ENCODE measurements around the gene ACAN.

DNA sequence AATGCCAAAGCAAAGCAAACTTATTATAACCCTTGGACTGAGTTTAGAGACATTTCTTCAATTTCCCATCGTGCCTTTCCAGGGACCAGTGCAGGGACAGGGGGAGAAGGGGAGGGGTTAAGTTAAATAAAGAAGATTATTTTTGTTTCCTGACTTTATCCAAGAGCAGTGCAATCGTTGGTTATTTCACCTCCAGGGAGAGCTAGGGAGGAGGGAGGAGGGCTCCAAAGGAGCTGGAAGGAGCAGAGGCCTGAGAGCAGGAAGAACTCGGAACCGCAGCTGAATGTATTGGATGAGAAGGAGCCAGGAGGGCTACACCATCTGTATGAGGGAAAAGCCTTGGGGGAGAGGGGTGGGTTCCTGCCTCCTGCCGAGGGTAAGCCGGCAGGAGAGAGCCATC is 71.4 kb downstream of the ACAN start:
- TF ChIP-seq, protein P1, sequence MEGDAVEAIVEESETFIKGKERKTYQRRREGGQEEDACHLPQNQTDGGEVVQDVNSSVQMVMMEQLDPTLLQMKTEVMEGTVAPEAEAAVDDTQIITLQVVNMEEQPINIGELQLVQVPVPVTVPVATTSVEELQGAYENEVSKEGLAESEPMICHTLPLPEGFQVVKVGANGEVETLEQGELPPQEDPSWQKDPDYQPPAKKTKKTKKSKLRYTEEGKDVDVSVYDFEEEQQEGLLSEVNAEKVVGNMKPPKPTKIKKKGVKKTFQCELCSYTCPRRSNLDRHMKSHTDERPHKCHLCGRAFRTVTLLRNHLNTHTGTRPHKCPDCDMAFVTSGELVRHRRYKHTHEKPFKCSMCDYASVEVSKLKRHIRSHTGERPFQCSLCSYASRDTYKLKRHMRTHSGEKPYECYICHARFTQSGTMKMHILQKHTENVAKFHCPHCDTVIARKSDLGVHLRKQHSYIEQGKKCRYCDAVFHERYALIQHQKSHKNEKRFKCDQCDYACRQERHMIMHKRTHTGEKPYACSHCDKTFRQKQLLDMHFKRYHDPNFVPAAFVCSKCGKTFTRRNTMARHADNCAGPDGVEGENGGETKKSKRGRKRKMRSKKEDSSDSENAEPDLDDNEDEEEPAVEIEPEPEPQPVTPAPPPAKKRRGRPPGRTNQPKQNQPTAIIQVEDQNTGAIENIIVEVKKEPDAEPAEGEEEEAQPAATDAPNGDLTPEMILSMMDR (IDR thresholded peaks at IDR 0.05 in 2 of 3, conservative IDR thresholded peaks at IDR 0.05 in 1 of 3; ENCODE audit: control insufficient read depth in 2 of 3, extremely low read depth in 1 of 3, insufficient read depth in 1 of 3, low read depth in 3 of 3, low read length in 3 of 3): no peak
- no peak for TF ChIP-seq CHD1 (IDR thresholded peaks at IDR 0.05; ENCODE audit: low read depth, low read length)
- TF ChIP-seq, protein P2, sequence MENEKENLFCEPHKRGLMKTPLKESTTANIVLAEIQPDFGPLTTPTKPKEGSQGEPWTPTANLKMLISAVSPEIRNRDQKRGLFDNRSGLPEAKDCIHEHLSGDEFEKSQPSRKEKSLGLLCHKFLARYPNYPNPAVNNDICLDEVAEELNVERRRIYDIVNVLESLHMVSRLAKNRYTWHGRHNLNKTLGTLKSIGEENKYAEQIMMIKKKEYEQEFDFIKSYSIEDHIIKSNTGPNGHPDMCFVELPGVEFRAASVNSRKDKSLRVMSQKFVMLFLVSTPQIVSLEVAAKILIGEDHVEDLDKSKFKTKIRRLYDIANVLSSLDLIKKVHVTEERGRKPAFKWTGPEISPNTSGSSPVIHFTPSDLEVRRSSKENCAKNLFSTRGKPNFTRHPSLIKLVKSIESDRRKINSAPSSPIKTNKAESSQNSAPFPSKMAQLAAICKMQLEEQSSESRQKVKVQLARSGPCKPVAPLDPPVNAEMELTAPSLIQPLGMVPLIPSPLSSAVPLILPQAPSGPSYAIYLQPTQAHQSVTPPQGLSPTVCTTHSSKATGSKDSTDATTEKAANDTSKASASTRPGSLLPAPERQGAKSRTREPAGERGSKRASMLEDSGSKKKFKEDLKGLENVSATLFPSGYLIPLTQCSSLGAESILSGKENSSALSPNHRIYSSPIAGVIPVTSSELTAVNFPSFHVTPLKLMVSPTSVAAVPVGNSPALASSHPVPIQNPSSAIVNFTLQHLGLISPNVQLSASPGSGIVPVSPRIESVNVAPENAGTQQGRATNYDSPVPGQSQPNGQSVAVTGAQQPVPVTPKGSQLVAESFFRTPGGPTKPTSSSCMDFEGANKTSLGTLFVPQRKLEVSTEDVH (IDR thresholded peaks at IDR 0.05; ENCODE audit: low read depth, partially characterized antibody): no peak
- TF ChIP-seq RCOR1 (conservative IDR thresholded peaks at IDR 0.05; ENCODE audit: low read depth, low read length): no peak
- TF ChIP-seq, protein P3, sequence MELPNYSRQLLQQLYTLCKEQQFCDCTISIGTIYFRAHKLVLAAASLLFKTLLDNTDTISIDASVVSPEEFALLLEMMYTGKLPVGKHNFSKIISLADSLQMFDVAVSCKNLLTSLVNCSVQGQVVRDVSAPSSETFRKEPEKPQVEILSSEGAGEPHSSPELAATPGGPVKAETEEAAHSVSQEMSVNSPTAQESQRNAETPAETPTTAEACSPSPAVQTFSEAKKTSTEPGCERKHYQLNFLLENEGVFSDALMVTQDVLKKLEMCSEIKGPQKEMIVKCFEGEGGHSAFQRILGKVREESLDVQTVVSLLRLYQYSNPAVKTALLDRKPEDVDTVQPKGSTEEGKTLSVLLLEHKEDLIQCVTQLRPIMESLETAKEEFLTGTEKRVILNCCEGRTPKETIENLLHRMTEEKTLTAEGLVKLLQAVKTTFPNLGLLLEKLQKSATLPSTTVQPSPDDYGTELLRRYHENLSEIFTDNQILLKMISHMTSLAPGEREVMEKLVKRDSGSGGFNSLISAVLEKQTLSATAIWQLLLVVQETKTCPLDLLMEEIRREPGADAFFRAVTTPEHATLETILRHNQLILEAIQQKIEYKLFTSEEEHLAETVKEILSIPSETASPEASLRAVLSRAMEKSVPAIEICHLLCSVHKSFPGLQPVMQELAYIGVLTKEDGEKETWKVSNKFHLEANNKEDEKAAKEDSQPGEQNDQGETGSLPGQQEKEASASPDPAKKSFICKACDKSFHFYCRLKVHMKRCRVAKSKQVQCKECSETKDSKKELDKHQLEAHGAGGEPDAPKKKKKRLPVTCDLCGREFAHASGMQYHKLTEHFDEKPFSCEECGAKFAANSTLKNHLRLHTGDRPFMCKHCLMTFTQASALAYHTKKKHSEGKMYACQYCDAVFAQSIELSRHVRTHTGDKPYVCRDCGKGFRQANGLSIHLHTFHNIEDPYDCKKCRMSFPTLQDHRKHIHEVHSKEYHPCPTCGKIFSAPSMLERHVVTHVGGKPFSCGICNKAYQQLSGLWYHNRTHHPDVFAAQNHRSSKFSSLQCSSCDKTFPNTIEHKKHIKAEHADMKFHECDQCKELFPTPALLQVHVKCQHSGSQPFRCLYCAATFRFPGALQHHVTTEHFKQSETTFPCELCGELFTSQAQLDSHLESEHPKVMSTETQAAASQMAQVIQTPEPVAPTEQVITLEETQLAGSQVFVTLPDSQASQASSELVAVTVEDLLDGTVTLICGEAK (IDR thresholded peaks at IDR 0.05; ENCODE audit: borderline replicate concordance): no peak
- TF ChIP-seq TCF12 (IDR thresholded peaks at IDR 0.05; ENCODE audit: low read depth, low read length): no peak
- TF ChIP-seq YY1 (IDR thresholded peaks at IDR 0.05; ENCODE audit: low read depth, low read length): no peak
- TF ChIP-seq, protein P4, sequence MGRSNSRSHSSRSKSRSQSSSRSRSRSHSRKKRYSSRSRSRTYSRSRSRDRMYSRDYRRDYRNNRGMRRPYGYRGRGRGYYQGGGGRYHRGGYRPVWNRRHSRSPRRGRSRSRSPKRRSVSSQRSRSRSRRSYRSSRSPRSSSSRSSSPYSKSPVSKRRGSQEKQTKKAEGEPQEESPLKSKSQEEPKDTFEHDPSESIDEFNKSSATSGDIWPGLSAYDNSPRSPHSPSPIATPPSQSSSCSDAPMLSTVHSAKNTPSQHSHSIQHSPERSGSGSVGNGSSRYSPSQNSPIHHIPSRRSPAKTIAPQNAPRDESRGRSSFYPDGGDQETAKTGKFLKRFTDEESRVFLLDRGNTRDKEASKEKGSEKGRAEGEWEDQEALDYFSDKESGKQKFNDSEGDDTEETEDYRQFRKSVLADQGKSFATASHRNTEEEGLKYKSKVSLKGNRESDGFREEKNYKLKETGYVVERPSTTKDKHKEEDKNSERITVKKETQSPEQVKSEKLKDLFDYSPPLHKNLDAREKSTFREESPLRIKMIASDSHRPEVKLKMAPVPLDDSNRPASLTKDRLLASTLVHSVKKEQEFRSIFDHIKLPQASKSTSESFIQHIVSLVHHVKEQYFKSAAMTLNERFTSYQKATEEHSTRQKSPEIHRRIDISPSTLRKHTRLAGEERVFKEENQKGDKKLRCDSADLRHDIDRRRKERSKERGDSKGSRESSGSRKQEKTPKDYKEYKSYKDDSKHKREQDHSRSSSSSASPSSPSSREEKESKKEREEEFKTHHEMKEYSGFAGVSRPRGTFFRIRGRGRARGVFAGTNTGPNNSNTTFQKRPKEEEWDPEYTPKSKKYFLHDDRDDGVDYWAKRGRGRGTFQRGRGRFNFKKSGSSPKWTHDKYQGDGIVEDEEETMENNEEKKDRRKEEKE (IDR thresholded peaks at IDR 0.05): no peak
- TF ChIP-seq CHD2 (IDR thresholded peaks at IDR 0.05; ENCODE audit: borderline replicate concordance, low read depth, low read length): no peak
- no peak for TF ChIP-seq EZH2 (IDR thresholded peaks at IDR 0.05; ENCODE audit: borderline replicate concordance, control insufficient read depth, low read depth, low read length)
- TF ChIP-seq, protein P5, sequence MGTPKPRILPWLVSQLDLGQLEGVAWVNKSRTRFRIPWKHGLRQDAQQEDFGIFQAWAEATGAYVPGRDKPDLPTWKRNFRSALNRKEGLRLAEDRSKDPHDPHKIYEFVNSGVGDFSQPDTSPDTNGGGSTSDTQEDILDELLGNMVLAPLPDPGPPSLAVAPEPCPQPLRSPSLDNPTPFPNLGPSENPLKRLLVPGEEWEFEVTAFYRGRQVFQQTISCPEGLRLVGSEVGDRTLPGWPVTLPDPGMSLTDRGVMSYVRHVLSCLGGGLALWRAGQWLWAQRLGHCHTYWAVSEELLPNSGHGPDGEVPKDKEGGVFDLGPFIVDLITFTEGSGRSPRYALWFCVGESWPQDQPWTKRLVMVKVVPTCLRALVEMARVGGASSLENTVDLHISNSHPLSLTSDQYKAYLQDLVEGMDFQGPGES (IDR thresholded peaks at IDR 0.05): no peak
- TF ChIP-seq POLR2A (IDR thresholded peaks at IDR 0.05; ENCODE audit: low read depth, low read length): no peak
- no peak for TF ChIP-seq RAD21 (IDR thresholded peaks at IDR 0.05; ENCODE audit: insufficient read depth, low read depth, low read length)

All from GM12878 (cell line).